ENCODE measurements around the gene POLR2C.
"Not testable (repeated sequence)": the region's sequence is repeated elsewhere in the genome, so short reads cannot be mapped to it uniquely, and the experiment has no call there.

POLR2C gene

DNA sequence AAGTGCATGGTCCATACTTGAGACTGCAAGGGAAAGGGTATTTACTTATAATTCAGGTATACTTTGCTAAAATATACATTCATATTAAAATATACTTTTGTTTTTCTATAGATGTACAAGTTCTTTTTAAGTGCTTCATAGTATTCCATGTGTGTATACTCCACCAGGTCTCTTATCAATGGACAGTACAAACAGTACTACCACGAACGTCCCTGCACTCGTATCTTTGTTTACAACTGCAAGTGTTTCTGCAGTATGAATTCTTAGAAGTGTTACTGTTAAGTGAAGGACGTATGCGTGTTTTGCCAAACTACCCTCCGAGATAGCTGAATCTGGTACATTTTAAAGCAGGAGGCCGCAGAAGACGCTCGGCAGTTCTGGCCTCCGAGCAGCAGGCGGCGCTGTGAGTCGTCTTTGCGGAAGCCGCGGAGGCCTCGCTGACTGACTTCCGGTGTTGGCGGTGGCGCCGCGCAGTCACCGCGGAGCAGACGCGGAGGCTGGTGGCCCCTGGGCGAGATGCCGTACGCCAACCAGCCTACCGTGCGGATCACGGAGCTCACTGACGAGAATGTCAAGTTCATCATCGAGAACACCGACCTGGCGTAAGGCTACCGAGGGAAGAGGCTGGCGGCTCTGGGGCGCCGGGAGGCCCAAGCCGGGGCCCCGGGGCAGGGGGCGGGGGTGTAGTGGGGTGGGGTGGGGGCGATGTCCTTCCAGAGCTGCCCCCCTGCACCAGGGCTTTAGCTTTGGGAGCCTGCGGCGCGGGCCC lies at the start of gene POLR2C:
Gene POLR2C (plus strand): TSS at position 471 of the 769 bp plus-strand sequence. CDS start 46 bp downstream, at position 517.
- DNase-seq (ENCODE audit: low read depth): peak; percentile 89

DNA sequence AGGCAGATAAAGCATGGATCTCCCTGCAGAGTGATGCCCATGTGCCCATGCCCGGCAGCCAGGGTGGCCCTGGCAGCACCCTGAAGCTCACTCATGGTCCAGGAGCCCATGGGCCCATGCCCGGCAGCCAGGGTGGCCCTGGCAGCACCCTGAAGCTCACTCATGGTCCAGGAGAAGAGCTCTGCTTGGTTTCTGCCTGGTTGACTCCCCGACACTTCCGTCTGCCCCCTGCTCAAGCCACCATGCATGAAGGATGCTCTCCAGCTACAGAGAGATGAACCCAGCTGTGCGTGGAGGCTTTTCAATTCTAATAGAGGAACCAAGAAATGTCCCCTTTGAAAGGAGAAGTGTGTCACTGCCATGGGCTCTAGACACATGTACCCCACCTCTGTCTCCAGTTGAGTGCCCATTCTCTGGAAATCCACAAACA lies 49.2 kb upstream of the POLR2C start:
- no peak for DNase-seq (ENCODE audit: low read depth)

DNA sequence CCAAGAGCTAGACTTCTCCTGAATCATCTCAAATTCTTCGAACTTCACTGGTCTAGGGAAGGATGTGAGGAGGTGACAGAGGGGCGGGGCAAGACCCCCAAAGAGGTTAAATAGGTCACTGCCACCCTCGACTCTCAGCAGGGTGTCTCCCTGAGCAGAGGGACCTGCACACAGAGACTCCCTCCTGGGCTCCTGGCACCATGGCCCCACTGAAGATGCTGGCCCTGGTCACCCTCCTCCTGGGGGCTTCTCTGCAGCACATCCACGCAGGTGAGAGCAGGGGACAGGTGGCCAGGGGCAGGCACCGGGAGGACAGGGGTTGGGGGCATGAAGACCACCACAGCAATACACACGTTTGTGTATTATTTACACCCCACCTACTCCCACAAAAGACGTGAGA lies 48.7 kb upstream of the POLR2C start:
- no peak for DNase-seq (ENCODE audit: low read depth)

DNA sequence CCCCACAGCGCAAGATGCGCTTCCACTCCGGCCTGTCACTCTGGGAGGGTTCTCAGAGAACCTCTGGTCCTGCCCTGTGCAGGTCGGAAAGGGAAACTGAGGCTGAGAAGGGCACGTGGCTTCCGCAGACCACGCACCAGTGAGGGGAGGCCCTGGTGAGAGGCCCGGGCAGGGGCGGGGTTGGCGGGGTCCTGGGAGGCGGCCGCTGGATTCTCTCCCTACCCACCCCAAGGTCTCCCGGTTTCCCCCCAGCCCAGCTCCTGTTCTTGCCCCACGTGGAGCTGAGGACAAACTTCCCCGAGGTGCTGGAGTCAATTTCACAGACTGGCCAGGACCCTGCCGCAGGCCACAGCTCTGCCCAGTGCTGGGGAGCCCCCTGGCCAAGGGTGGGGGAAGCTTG lies 46.4 kb upstream of the POLR2C start:
- no peak for DNase-seq (ENCODE audit: low read depth)

DNA sequence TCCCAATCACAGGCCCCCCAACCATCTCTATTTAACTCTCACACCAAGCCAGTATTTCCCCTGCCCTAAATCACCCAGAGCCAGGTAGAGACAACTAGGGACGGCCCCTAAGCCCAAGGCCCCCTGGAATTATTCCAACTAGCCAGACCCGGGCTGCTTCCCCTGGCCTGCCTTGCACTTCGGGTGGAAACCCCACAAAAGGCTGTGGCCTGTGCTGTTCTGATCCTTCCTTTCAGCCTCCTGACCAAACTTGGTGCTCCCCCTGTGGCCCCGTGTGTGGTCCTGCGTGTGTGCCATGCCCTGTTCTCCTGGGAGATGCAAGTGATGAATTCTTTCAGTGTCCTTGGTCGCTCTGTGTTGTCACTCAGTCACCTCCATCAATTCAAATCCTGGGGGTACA lies 43.0 kb upstream of the POLR2C start:
- no peak for DNase-seq (ENCODE audit: low read depth)

DNA sequence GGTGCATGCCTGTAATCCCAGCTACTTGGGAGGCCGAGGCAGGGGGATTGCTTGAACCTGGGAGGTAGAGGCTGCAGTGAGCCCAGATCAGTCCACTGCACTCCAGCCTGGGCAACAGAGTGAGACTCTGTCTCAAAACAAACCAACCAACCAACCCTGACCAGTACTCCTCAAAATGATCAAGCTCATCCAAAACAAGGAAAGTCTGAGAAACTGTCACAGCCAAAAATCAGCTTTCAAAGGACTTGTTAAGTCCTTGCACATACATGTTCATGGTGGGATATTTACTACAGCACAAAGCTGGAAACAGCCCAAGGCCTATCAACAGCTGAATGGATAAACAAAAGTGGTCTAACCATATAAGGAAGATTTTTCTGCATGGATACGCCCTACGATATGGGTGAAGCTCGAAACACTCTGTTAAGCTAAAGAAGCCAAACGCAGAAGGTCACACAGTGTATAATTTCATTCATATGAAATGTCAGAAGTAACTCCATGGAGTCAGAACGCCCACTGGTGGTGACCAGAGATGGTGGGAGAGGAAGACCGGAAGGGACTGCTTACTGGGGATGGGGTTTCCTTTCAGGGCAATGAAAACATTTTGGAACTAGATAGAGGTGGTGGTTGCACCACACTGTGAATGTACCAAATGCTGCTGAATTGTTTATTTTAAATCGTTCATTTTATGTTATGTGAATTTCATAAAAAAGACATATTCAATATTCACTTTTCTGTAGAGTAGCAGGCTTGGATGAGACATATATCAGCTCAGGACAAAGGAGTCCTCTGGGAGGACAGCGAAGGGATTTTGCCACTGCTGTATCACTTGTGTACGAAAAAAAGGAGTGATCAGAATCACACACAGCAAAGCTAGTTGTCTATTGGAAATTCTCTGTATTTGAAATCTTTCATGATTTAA lies 40.2 kb upstream of the POLR2C start:
- no peak for DNase-seq (ENCODE audit: low read depth)

DNA sequence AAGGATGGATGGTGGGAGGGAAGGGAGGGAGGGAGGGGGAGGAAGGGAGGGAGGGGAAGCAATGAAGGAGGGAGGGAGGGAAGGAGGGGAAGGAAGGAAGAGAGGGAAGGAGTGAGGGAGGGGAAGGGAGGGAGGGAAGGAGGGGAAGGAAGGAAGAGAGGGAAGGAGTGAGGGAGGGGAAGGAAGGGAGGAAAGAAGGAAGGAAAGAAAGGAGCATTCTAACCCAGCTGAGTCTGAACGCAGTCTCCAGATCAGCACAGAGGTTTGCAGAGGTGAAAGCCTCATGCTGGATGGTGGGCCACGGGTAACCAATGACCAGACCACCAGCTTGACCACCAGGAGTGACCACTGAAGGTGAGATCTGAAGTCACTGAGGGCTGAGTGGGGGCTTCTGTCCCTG lies 39.3 kb upstream of the POLR2C start:
- DNase-seq (ENCODE audit: low read depth): no peak

DNA sequence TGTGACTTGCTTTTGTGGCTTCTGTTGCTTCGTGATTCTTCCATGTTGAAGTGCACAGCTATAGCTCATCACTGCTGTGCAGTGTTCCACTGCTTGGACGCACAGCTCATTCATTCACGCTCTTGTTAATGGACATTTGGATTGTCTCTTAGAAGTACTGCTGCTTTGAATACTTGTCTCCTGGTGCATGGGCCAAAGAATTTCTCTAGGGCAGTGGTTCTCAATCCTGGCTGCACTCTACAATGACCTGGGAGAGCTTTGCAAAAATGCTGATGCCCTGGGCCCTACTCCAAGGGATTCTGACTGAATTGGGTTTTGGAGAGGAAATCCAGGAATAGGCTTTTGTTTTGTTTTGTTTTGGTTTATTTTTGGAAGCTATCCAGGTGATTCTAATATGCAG lies 37.9 kb upstream of the POLR2C start:
- DNase-seq (ENCODE audit: low read depth): no peak

DNA sequence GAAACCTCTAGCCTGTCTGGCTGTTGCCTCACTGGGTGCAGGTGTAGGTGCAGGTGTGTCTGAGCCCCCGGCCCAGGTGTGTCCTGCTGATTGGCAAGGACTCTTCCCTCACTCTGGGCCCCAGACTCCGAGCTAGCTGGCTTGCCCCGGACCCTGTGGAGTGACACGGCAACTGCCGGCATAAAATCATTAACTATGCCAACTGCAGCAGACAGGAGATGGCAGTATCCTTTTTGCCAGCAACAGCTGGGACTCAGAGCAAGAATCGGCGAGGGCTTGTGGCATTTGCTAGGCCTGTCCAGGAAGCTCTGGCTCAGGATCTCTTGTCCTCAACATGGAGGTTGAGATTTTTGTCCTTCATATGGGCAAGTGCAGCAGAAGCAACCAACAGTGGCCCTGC lies 36.1 kb upstream of the POLR2C start:
- no peak for DNase-seq (ENCODE audit: low read depth)

DNA sequence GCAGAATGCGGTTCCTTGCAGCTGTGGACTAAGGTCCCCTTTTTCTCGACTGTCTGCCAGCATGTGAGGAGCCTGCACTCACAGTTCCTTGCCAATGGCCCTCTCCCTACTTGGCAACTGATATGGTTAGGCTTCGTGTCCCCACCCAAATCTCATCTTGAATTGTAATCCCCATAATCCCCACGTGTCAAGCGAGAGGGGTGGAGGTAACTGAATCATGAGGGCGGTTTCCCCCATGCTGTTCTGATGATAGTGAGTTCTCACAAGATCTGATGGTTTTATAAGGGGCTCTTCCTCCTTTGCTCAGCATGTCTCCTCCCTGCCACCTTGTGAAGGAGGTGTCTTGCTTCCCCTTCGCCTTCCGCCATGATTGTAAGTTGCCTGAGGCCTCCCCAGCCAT lies 35.2 kb upstream of the POLR2C start:
- DNase-seq (ENCODE audit: low read depth): no peak

DNA sequence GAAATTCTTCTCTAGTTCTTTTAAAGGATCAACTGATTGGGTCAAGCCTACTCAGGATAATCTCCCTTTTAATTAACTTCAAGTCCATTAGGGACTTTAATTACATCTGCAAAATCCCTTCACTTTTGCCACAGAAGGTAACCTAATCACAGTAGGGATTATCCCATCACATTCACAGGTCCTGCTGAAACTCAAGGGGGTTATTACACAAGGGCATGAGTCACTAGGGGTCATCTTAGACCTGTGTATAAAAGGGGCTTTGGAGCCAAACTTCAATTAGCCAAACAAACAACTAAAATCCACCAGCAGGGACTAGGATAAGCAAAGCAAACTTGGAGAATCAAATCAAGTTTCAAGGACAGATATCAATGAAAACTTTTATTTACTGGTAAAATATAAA lies 34.7 kb upstream of the POLR2C start:
- no peak for DNase-seq (ENCODE audit: low read depth)

DNA sequence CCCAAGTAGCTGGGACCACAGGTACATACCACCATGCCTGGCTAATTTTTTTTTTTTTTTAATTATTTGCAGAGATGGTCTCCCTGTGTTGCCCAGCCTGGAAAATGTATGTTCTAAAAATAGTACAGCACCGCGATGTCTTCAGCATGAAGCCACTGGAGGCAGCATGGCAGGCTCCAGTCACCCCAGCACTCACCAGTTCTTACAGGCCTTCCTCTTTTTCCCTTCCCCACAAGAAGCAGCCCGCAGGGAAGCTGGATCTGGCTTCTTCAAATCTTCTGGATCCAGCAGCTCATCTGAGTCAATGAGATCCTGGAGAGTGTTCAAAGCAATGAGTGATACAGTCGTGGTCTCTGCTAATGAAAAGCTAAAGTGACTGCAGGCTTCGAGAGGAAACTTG lies 31.5 kb upstream of the POLR2C start:
- no peak for DNase-seq (ENCODE audit: low read depth)

DNA sequence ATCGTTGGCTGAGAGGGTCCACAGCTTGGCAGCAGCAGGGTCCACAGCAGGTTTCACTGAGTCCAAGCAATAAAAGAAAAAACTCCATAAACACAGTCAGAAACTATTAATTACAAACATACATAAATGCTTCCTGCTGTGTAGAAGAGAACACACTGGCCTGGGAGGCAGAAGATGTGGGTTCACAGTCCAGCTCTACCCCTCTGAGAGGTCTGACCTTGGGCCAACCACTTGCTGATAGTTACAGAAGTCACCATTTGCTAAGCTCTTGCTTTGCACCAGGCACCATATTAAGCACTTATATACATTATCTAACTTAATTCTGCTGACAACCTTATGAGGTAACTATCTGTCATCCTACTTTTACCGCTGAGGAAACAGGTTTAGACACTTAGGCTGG lies 30.0 kb upstream of the POLR2C start:
- no peak for DNase-seq (ENCODE audit: low read depth)

DNA sequence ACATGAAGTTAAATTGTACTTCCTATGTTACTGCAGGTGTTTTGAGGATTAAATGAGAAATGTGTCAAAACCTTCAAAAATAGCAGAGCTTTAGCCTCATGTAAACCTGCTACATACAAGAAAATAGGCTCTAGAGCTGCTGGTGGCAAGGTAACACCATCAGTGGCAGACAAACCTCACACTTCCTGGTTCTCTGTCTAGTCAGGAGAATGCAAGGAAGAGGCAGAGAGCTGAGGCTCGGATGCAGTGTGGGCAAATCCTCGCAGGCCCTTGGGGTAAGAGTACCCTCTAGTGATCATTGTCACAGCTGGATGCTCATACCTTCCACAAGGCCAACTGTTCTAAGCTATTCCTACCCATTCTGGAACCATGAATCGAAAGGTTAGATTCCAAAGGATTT lies 29.5 kb upstream of the POLR2C start:
- no peak for DNase-seq (ENCODE audit: low read depth)

DNA sequence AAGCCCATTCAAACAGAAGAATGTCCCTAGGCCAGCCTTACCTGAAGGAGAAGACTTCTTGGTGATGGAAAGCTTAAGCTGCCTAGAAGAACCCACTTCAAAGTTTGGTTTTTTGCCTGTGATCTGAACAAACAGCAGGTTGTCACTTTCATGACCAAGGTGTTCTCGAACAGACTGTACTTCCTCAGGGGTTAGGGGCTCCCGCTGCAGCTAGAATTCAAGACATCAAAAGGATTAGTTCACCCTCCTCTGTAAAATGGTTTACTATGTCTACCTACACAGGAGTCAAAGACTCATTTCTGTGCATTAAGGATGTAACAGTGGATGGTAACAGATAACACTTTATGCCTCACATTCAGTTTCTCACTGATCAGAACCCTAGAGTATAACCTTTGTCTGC lies 28.5 kb upstream of the POLR2C start:
- DNase-seq (ENCODE audit: low read depth): no peak

DNA sequence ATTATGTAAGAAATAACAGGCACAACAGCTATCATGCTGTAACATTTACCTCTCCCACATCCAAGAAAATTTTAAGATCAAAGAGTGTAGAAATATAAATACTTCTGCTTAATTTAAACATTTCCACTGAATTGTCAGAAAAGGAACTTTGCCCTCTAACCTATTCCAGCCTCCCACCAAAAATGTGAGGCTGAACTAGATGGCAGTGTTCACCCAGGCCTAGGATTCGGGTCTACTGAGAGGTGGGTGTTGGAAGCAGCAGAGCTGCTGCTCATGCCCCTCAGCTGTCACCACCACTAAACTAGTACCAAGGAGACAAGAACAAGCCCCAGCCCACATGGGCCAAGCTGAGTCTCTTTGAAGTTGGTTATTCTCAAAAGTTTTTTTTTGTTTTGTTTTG lies 26.6 kb upstream of the POLR2C start:
- DNase-seq (ENCODE audit: low read depth): no peak

DNA sequence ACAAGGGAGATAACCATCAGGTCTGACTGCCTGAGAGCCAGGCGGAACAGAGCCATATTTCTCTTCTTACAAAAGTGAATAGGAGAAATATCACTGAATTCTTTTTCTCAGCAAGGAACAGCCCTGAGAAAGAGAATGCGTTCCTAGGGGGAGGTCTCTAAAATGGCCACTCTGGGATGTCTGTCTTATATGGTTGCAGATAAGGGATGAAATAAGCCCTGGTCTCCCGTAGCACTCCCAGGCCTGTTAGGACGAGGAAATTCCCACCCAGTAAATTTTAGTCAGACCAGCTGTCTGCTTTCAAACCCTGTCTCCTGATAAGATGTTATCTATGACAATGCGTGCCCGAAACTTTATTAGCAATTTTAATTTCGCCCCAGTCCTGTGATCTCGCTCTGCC lies 22.5 kb upstream of the POLR2C start:
- DNase-seq (ENCODE audit: low read depth): not testable (repeated sequence)

DNA sequence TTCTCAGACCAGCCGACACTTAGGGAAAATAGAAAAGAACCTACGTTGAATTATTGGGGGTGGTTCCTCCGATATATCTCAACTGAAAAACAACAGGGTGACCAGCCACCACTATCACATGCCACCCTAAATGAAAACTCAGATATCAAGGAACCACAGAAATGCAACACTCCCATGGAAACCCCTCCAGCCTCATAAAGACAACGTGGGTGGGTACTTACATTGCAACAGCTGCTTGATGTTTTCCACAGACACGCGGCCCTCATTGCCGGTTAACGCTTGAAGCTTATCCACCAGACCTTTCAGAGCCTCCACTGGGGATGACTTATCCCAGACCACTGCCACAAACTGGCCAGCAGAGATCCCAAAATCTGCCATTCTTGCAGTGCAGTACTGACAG lies 21.9 kb upstream of the POLR2C start:
- DNase-seq (ENCODE audit: low read depth): not testable (repeated sequence)

DNA sequence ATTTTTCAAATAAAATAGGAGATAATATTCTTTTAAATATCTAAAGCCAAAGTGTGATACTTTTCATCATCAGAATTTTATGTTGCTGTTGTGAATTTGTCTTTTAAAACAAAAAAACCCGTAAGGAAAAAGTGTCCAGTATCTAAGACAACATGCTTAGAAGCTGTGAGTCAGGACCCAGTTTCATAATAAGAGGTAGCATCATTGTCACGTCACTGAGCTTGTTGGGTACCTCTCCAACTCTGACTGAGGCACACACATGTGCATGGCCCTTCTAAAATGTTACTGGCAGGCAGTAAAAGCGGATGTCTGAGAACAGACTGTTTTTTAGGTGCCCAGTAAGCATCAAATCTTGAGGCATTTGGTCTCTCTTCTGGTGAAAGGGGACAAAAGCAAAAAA lies 17.8 kb upstream of the POLR2C start:
- no peak for DNase-seq (ENCODE audit: low read depth)

DNA sequence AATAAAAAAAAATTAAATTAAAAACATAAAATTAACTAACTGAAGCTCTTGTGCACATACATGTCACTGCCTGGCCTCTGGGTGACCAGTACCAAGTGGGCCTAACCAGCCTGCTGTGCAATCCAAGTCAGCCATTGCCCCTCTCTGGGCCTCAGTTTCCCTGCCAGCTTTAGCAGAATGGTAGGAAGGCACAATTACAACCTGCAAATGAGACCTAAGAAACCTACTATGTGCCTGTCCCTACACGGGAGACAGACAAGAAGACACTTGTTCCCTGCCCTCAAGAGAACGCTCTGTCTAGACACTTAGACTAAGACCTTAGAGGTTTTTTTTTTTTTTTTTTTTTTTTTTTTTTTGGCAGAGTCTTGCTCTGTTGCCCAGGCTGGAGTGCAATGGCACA lies 17.0 kb upstream of the POLR2C start:
- DNase-seq (ENCODE audit: low read depth): no peak

DNA sequence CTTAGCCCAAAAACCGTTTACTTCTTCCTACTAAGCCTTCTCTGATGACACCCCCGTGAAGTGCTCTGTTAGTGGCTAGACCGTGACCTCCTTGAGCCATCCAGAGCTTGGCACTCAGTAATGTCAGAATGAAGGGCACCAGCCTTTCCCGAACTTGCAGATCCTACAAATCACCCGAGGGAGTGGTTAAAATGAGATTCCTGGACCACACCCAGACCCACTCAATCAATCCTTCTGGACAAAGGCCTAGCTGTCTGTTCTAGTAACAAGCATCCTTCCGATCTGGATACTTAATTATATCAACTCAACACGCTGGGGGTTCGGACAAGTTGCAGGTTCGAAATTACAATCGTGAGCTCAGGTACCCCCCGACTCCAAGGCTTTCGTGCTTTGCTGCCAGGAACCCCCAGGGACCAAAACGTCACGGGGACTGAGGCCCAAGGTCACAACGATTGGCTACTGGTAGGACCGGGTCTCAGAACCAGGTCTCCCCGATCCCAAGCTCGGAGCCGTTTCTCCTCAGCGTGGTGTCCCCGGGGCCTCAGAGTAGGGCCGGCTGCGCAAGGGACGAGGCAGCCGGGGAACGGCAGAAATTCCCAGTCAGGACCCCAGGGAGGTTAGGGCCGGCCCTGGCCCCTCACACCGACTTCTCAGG lies 15.8 kb upstream of the POLR2C start:
- peak; percentile 3 for DNase-seq (ENCODE audit: low read depth)

DNA sequence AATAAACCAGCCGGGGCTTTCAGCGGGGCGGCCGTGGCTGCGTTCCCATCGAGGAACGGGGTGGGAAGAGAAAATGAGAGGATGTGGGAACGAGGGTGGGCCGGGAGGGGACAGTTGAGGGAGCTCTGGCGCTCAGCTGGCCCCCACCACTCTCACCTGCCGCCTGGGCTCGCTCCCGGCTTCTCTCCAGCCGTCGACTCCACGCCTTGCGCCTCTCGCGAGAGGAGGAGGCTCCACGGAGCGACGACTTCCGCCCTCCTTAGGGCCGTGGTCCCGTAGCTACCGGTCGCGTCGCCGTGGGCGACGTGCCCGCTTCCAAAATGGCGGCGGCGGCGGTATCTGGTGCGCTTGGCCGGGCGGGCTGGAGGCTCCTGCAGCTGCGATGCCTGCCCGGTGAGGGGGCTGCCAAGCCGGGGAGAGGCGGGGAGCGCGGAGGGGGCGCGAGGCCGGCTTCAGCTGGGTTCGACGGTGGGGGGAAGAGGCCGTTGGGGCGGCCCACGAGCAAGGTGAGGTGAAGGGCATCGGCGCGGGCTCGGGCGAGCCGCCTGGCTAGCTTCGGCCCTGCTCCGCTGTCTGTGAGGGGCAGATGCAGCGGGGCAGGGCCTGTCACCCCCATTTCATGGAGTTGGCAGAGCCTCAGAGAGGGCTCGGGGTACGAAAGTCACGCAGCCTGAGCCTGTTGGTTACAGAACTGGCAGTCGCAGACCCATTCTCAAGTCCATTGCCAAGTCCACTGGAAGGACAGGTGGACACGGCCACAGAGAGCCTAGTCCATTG lies 15.1 kb upstream of the POLR2C start, which contains the start of the genes CIAPIN1 and COQ9:
Gene CIAPIN1 (minus strand): TSS at position 200 of the 777 bp plus-strand sequence. CDS start 6,457 bp downstream, outside the sequence.
Gene COQ9 (plus strand): TSS at position 294 of the 777 bp plus-strand sequence. CDS start 27 bp downstream, at position 321.
- DNase-seq (ENCODE audit: low read depth): peak; percentile 88
